Measurements from ENCODE around the gene FRMD8. TPM values are rescaled to one million over a fixed set of nuclear protein-coding genes. Genes with fewer than 3 reads are reported as not detected.

FRMD8 gene
- total and polyA plus RNA-seq, 9 of the 15 experiments (the other 6 are each of a cell fraction or from before 2014, with no cell fraction given), result 4.5 to 54.5 (median 15.8) TPM

DNA sequence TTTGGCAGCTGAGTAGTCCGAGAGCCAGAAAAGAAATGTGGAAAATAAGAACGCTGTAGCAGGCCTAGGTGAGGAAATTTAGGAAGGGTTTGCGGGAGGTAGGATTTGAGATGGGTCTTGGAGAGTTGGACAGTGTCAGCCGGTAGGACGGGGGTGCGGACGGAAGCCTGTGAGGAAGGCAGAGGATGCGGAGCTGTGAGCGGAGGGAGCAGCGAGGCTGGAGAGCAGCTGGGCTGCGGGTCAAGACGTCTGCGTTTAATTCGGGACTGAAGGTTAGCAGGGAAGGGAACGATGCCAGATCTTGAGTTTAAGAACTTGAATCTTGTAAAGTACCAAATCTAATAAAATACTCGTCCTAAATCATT lies 32.6 kb upstream of the FRMD8 start (continued):
- TF ChIP-seq, protein P1, sequence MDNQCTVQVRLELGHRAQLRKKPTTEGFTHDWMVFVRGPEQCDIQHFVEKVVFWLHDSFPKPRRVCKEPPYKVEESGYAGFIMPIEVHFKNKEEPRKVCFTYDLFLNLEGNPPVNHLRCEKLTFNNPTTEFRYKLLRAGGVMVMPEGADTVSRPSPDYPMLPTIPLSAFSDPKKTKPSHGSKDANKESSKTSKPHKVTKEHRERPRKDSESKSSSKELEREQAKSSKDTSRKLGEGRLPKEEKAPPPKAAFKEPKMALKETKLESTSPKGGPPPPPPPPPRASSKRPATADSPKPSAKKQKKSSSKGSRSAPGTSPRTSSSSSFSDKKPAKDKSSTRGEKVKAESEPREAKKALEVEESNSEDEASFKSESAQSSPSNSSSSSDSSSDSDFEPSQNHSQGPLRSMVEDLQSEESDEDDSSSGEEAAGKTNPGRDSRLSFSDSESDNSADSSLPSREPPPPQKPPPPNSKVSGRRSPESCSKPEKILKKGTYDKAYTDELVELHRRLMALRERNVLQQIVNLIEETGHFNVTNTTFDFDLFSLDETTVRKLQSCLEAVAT (IDR thresholded peaks at IDR 0.05), result 0 out of 4 replicates have a peak, but pooled peaks of 1 of the 2 experiments have one; percentile 23
- TF ChIP-seq, protein P2, sequence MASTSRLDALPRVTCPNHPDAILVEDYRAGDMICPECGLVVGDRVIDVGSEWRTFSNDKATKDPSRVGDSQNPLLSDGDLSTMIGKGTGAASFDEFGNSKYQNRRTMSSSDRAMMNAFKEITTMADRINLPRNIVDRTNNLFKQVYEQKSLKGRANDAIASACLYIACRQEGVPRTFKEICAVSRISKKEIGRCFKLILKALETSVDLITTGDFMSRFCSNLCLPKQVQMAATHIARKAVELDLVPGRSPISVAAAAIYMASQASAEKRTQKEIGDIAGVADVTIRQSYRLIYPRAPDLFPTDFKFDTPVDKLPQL (IDR thresholded peaks at IDR 0.05; ENCODE audit: extremely low read depth, insufficient read length), result no peak
- TF ChIP-seq, protein P3, sequence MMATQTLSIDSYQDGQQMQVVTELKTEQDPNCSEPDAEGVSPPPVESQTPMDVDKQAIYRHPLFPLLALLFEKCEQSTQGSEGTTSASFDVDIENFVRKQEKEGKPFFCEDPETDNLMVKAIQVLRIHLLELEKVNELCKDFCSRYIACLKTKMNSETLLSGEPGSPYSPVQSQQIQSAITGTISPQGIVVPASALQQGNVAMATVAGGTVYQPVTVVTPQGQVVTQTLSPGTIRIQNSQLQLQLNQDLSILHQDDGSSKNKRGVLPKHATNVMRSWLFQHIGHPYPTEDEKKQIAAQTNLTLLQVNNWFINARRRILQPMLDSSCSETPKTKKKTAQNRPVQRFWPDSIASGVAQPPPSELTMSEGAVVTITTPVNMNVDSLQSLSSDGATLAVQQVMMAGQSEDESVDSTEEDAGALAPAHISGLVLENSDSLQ (IDR thresholded peaks at IDR 0.05), result no peak
- TF ChIP-seq ZNF3 (CRISPR knock-in tag; IDR thresholded peaks at IDR 0.05) (no peak), BRF1 (IDR thresholded peaks at IDR 0.05; ENCODE audit: borderline replicate concordance, extremely low read depth, insufficient read length) (no peak), POLR2B (IDR thresholded peaks at IDR 0.05; ENCODE audit: low read depth, partially characterized antibody) (peak; percentile 56), TARDBP (IDR thresholded peaks at IDR 0.05) (no peak), ZNF41 (CRISPR knock-in tag; conservative IDR thresholded peaks at IDR 0.05) (no peak), ZBTB17 (CRISPR knock-in tag; IDR thresholded peaks at IDR 0.05) (no peak), SRSF7 (optimal IDR thresholded peaks at IDR 0.05; ENCODE audit: low read depth, low read length) (no peak), POLR2A (conservative IDR thresholded peaks at IDR 0.05) (peak; percentile 63)
- TF ChIP-seq, protein P4, sequence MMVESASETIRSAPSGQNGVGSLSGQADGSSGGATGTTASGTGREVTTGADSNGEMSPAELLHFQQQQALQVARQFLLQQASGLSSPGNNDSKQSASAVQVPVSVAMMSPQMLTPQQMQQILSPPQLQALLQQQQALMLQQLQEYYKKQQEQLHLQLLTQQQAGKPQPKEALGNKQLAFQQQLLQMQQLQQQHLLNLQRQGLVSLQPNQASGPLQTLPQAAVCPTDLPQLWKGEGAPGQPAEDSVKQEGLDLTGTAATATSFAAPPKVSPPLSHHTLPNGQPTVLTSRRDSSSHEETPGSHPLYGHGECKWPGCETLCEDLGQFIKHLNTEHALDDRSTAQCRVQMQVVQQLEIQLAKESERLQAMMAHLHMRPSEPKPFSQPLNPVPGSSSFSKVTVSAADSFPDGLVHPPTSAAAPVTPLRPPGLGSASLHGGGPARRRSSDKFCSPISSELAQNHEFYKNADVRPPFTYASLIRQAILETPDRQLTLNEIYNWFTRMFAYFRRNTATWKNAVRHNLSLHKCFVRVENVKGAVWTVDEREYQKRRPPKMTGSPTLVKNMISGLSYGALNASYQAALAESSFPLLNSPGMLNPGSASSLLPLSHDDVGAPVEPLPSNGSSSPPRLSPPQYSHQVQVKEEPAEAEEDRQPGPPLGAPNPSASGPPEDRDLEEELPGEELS (CRISPR knock-in tag; IDR thresholded peaks at IDR 0.05; ENCODE audit: borderline replicate concordance), result no peak

All from K562 (cell line).